GM12873 (cell line): ENCODE measurements around the gene BTNL2.

Experiments used
- CTCF ChIP-seq: IDR thresholded peaks from 2 replicates; pipeline ENCODE4 v1.5.1; 2012; ENCODE audit warnings: low read depth, mild to moderate bottlenecking, moderate library complexity, low read length, control low read depth; ENCODE audit not compliant: insufficient read depth; ENCODE audit errors: missing control alignments

Gene BTNL2

GRCh38 chr6:32439602-32440214, 32.7 kb upstream of the BTNL2 start, which contains the start of gene HLA-DRA:
Gene HLA-DRA, plus strand, starts transcription at chr6:32439887. Its CDS starts 64 bp downstream, at chr6:32439951.
- TF ChIP-seq CTCF: no peak

GRCh38 chr6:32439139-32439538, 32.2 kb upstream of the BTNL2 start:
- TF ChIP-seq CTCF: no peak

- TF ChIP-seq CTCF: no peak
These were observed 30.2 kb upstream of the BTNL2 start for GRCh38 chr6:32436995-32437836.

GRCh38 chr6:32436186-32436585, 29.2 kb upstream of the BTNL2 start:
- TF ChIP-seq CTCF: no peak

GRCh38 chr6:32432050-32432450, 25.1 kb upstream of the BTNL2 start:
- TF ChIP-seq CTCF: peak; percentile 36

GRCh38 chr6:32431142-32431541, 24.2 kb upstream of the BTNL2 start:
- no peak for TF ChIP-seq CTCF

- TF ChIP-seq CTCF: no peak
These were observed 23.2 kb upstream of the BTNL2 start for GRCh38 chr6:32430179-32430578.
